Measurements from ENCODE around the gene SLC30A7. TPM values are rescaled to one million over a fixed set of nuclear protein-coding genes. Genes with fewer than 3 reads are reported as not detected.

The SLC30A7 gene
- total and polyA plus RNA-seq, 4 donors: 6.0 to 38.9 (median 10.9) TPM

GRCh38 chr1:100875228-100875627 lies 20.7 kb upstream of the SLC30A7 start:
- WGBS: 92% methylated on average over 3 of the region's 3 CpGs
- Histone ChIP-seq H3K4me3 (ENCODE audit: low read depth in 1 of 3, low read length in 3 of 3) (no peak overlapping the region), H3K27ac (ENCODE audit: low read depth in 1 of 2, low read length in 2 of 2) (no peak overlapping the region), H3K9ac (ENCODE audit: low read depth in 1 of 2, low read length in 2 of 2) (no peak overlapping the region), H3K36me3 (ENCODE audit: control insufficient read depth in 4 of 4, insufficient read depth in 3 of 4, low read depth in 1 of 4, low read length in 3 of 4) (peaks cover 0 to 6% (median 3%) of the 10 kb centered on the region in 4 donors), H3K4me1 (ENCODE audit: control insufficient read depth in 4 of 4, insufficient read depth in 4 of 4, low read length in 3 of 4) (peaks cover 0 to 5% (median 2%) of the 10 kb centered on the region in 4 donors), H3K27me3 (ENCODE audit: control insufficient read depth in 4 of 4, insufficient read depth in 4 of 4, low read length in 3 of 4) (no peaks in the 10 kb centered on the region), H3K9me3 (ENCODE audit: control insufficient read depth in 4 of 4, low read length in 3 of 4) (no peaks in the 10 kb centered on the region)
- no peak for TF ChIP-seq SP1 (IDR thresholded peaks at IDR 0.05)
- TF ChIP-seq ATF3 (IDR thresholded peaks at IDR 0.05): no peak
- TF ChIP-seq FOXA1 (IDR thresholded peaks at IDR 0.05): no peak
- no peak for TF ChIP-seq MAX (IDR thresholded peaks at IDR 0.05)
- TF ChIP-seq EGR1 (IDR thresholded peaks at IDR 0.05; ENCODE audit: low read depth in 2 of 2): no peak
- no peak for TF ChIP-seq GABPA (IDR thresholded peaks at IDR 0.05 in 1 of 2, conservative IDR thresholded peaks at IDR 0.05 in 1 of 2)
- no peak for TF ChIP-seq REST (IDR thresholded peaks at IDR 0.05)
- no peak for TF ChIP-seq NR2F2 (IDR thresholded peaks at IDR 0.05)
- DNase-seq (ENCODE audit: low spot score): no peak

GRCh38 chr1:100876291-100876690 lies 19.6 kb upstream of the SLC30A7 start:
- H3K36me3 ChIP-seq (ENCODE audit: control insufficient read depth in 4 of 4, insufficient read depth in 3 of 4, low read depth in 1 of 4, low read length in 3 of 4): peaks cover 0 to 6% (median 3%) of the 10 kb centered on the region in 4 donors
- no peaks in the 10 kb centered on the region for H3K27me3 ChIP-seq (ENCODE audit: control insufficient read depth in 4 of 4, insufficient read depth in 4 of 4, low read length in 3 of 4)
- no peak for DNase-seq (ENCODE audit: low spot score)
- H3K27ac ChIP-seq (ENCODE audit: low read depth in 1 of 2, low read length in 2 of 2): no peak overlapping the region
- no peak for TF ChIP-seq EGR1 (IDR thresholded peaks at IDR 0.05; ENCODE audit: low read depth in 2 of 2)
- no peak for TF ChIP-seq HNF4G (IDR thresholded peaks at IDR 0.05)
- TF ChIP-seq MAX (IDR thresholded peaks at IDR 0.05): no peak
- TF ChIP-seq FOXA2 (IDR thresholded peaks at IDR 0.05): no peak
- no peak for TF ChIP-seq NR2F2 (IDR thresholded peaks at IDR 0.05)
- TF ChIP-seq JUND (IDR thresholded peaks at IDR 0.05): no peak
- peaks cover 0 to 5% (median 2%) of the 10 kb centered on the region in 4 donors for H3K4me1 ChIP-seq (ENCODE audit: control insufficient read depth in 4 of 4, insufficient read depth in 4 of 4, low read length in 3 of 4)
- no peaks in the 10 kb centered on the region for H3K9me3 ChIP-seq (ENCODE audit: control insufficient read depth in 4 of 4, low read length in 3 of 4)
- no peak overlapping the region for H3K9ac ChIP-seq (ENCODE audit: low read depth in 1 of 2, low read length in 2 of 2)
- no peak overlapping the region for H3K4me3 ChIP-seq (ENCODE audit: low read depth in 1 of 3, low read length in 3 of 3)

GRCh38 chr1:100879422-100879821 lies 16.5 kb upstream of the SLC30A7 start:
- Histone ChIP-seq H3K27me3 (ENCODE audit: control insufficient read depth in 4 of 4, insufficient read depth in 4 of 4, low read length in 3 of 4) (no peaks in the 10 kb centered on the region), H3K4me3 (ENCODE audit: low read depth in 1 of 3, low read length in 3 of 3) (no peak overlapping the region), H3K9ac (ENCODE audit: low read depth in 1 of 2, low read length in 2 of 2) (no peak overlapping the region), H3K4me1 (ENCODE audit: control insufficient read depth in 4 of 4, insufficient read depth in 4 of 4, low read length in 3 of 4) (peaks cover 0 to 2% (median 0%) of the 10 kb centered on the region in 4 donors), H3K36me3 (ENCODE audit: control insufficient read depth in 4 of 4, insufficient read depth in 3 of 4, low read depth in 1 of 4, low read length in 3 of 4) (peaks cover 0 to 6% (median 3%) of the 10 kb centered on the region in 4 donors), H3K27ac (ENCODE audit: low read depth in 1 of 2, low read length in 2 of 2) (no peak overlapping the region), H3K9me3 (ENCODE audit: control insufficient read depth in 4 of 4, low read length in 3 of 4) (no peaks in the 10 kb centered on the region)
- TF ChIP-seq SP1 (IDR thresholded peaks at IDR 0.05): no peak
- TF ChIP-seq EGR1 (IDR thresholded peaks at IDR 0.05; ENCODE audit: low read depth in 2 of 2): no peak
- TF ChIP-seq RXRA (IDR thresholded peaks at IDR 0.05): no peak
- TF ChIP-seq JUND (IDR thresholded peaks at IDR 0.05): no peak
- no peak for TF ChIP-seq GABPA (IDR thresholded peaks at IDR 0.05 in 1 of 2, conservative IDR thresholded peaks at IDR 0.05 in 1 of 2)
- TF ChIP-seq FOXA1 (IDR thresholded peaks at IDR 0.05): no peak
- TF ChIP-seq CTCF (IDR thresholded peaks at IDR 0.05; ENCODE audit: low read depth, low read length, missing input control): no peak
- no peak for TF ChIP-seq NR2F2 (IDR thresholded peaks at IDR 0.05)
- TF ChIP-seq YY1 (IDR thresholded peaks at IDR 0.05): no peak
- no peak for TF ChIP-seq RAD21 (IDR thresholded peaks at IDR 0.05)
- no peak for TF ChIP-seq TAF1 (conservative IDR thresholded peaks at IDR 0.05)
- TF ChIP-seq HNF4A (conservative IDR thresholded peaks at IDR 0.05): no peak
- no peak for TF ChIP-seq MAX (IDR thresholded peaks at IDR 0.05)
- no peak for DNase-seq (ENCODE audit: low spot score)

Measured in liver (tissue), 9 donors.